ENCODE measurements around the gene LYZL4. TPM values are rescaled to one million over a fixed set of nuclear protein-coding genes. Genes with fewer than 3 reads are reported as not detected.

The LYZL4 gene
- polyA plus RNA-seq, 1 experiment, result not detected

GRCh38 chr3:42349765-42350594, 60.4 kb downstream of the LYZL4 start:
- ChIA-PET CTCF (no interaction called here), POLR2A (no interaction called here)
- Histone ChIP-seq H3K27me3 (ENCODE audit: control insufficient read depth, insufficient read depth, low read length) (no peaks in the 10 kb centered on the region), H3K4me3 (ENCODE audit: low read depth, low read length) (no peak overlapping the region), H3K9me3 (ENCODE audit: control insufficient read depth, insufficient read depth, low read length) (no peaks in the 10 kb centered on the region), H3K27ac (ENCODE audit: low read depth, low read length) (no peak overlapping the region)
- no peak for TF ChIP-seq CTCF (IDR thresholded peaks at IDR 0.05; ENCODE audit: low read depth, low read length)
- DNase-seq (ENCODE audit: low read depth, low spot score), result no peak

- Histone ChIP-seq H3K27ac (ENCODE audit: low read depth, low read length) (no peak overlapping the region), H3K9me3 (ENCODE audit: control insufficient read depth, insufficient read depth, low read length) (no peaks in the 10 kb centered on the region), H3K4me3 (ENCODE audit: low read depth, low read length) (no peak overlapping the region), H3K27me3 (ENCODE audit: control insufficient read depth, insufficient read depth, low read length) (no peaks in the 10 kb centered on the region)
- ChIA-PET POLR2A (no interaction called here), CTCF (no interaction called here)
- DNase-seq (ENCODE audit: low read depth, low spot score), result no peak
- no peak for TF ChIP-seq CTCF (IDR thresholded peaks at IDR 0.05; ENCODE audit: low read depth, low read length)
These were observed 62.5 kb downstream of the LYZL4 start for GRCh38 chr3:42347928-42348327.

Other genes with a start within 250 kb of the LYZL4 start
- gene CCK, start 144.4 kb downstream of the LYZL4 start, polyA plus RNA-seq (2011; rRNA removed), result 3.2 and 3.7 TPM in 2 replicates
- gene VIPR1, start 92.0 kb upstream of the LYZL4 start, polyA plus RNA-seq (2011; rRNA removed), result not detected in 2 replicates
- 32.3 and 33.0 TPM in 2 replicates for gene SEC22C, start 171.4 kb upstream of the LYZL4 start, polyA plus RNA-seq (2011; rRNA removed)
- 28.1 and 36.0 TPM in 2 replicates for gene SS18L2, start 180.2 kb upstream of the LYZL4 start, polyA plus RNA-seq (2011; rRNA removed)
- gene NKTR, start 190.1 kb upstream of the LYZL4 start, polyA plus RNA-seq (2011; rRNA removed), result 40.2 and 56.2 TPM in 2 replicates
- 7.8 and 11.8 TPM in 2 replicates for gene ZBTB47, start 243.1 kb upstream of the LYZL4 start, polyA plus RNA-seq (2011; rRNA removed)